ENCODE data around the gene CLNK. TPM values are rescaled to one million over a fixed set of nuclear protein-coding genes. Genes with fewer than 3 reads are reported as not detected.

CLNK gene
- total RNA-seq, 1 experiment from 2014 or later, result not detected

- TF ChIP-seq REST (IDR thresholded peaks at IDR 0.05; ENCODE audit: low read depth) (no peak), RAD21 (IDR thresholded peaks at IDR 0.05; ENCODE audit: low read depth) (no peak), EZH2phosphoT487 (IDR thresholded peaks at IDR 0.05; ENCODE audit: borderline replicate concordance) (no peak), TCF7L2 (IDR thresholded peaks at IDR 0.05; ENCODE audit: borderline replicate concordance, extremely low read depth, insufficient read depth, insufficient read length) (no peak), YY1 (IDR thresholded peaks at IDR 0.05; ENCODE audit: extremely low read depth, insufficient replicate concordance, low read depth, low read length) (no peak)
These were observed 16.6 kb upstream of the CLNK start (continued) for GRCh38 chr4:10701161-10701560.

DNA sequence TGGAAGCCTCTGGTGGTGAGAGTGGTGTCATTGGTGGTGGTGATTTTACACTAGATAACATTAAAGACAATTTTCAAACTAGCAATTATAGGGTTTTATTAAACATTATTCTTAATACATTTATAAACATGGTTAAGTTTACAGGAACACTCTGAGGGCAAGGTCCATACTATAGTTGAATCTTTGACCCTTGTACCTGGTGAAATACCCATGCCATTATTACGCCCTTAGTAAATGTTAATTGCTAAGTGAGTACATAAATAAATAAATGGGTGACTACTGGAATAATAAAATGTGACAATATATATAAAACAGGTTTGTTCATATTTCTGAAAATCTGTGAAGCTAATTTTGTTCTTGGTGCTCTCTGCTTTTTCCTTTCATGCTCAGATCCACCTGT is 13.6 kb upstream of the CLNK start:
- TF ChIP-seq ELF1 (IDR thresholded peaks at IDR 0.05; ENCODE audit: borderline replicate concordance, low read depth) (no peak), POLR2A (IDR thresholded peaks at IDR 0.05; ENCODE audit: borderline replicate concordance, extremely low read depth, insufficient read depth, insufficient read length) (no peak), CEBPB (IDR thresholded peaks at IDR 0.05; ENCODE audit: low read depth) (no peak), SRF (IDR thresholded peaks at IDR 0.05; ENCODE audit: low read depth) (no peak), JUND (IDR thresholded peaks at IDR 0.05) (no peak), EGR1 (IDR thresholded peaks at IDR 0.05; ENCODE audit: low read depth) (no peak), ZFX (IDR thresholded peaks at IDR 0.05) (no peak), SIN3A (IDR thresholded peaks at IDR 0.05; ENCODE audit: low read depth) (no peak), FOSL1 (IDR thresholded peaks at IDR 0.05; ENCODE audit: low read depth) (no peak), CBX3 (IDR thresholded peaks at IDR 0.05; ENCODE audit: low read depth) (no peak), YY1 (IDR thresholded peaks at IDR 0.05; ENCODE audit: extremely low read depth, insufficient replicate concordance, low read depth, low read length) (no peak), EZH2 (IDR thresholded peaks at IDR 0.05) (no peak)
- ChIA-PET POLR2A (no interaction called here), CTCF (no interaction called here), RAD21 (ENCODE audit: low non-redundant PET in 1 of 2, low total read pairs in 2 of 2, uncharacterized antibody in 2 of 2, unreplicated experiment in 2 of 2) (no interaction called here)
- BruUV-seq (replicated peaks), result no TSS peak
- ATAC-seq (no peak), DNase-seq (ENCODE audit: low read depth, low spot score) (no peak)
- Histone ChIP-seq H3K9me3 (ENCODE audit: control insufficient read depth in 1 of 2, insufficient read depth in 1 of 2, low read depth in 1 of 2, low read length in 2 of 2) (no peaks in the 10 kb centered on the region), H4K20me1 (ENCODE audit: insufficient read depth) (no peaks in the 10 kb centered on the region), H3K4me1 (ENCODE audit: control insufficient read depth in 1 of 2, insufficient read depth in 2 of 2, low read length in 2 of 2) (peaks cover 3 to 6% of the 10 kb centered on the region in 2 experiments; a peak in 1 of 4 replicates), H3K4me3 (replicated peaks in 1 of 2; ENCODE audit: low read depth in 1 of 2, low read length in 2 of 2) (no peak overlapping the region), H3K9ac (ENCODE audit: low read length) (no peak overlapping the region), H2AFZ (ENCODE audit: low read depth, low read length, poor library complexity, severe bottlenecking) (no peak overlapping the region), H3K27me3 (ENCODE audit: insufficient read depth, low read length) (no peaks in the 10 kb centered on the region), H3K36me3 (ENCODE audit: control insufficient read depth in 1 of 2, insufficient read depth in 2 of 2, low read length in 2 of 2) (no peaks in the 10 kb centered on the region), H3K4me2 (ENCODE audit: low read length) (no peak overlapping the region), H3K9me2 (ENCODE audit: insufficient read depth) (no peaks in the 10 kb centered on the region), H3K79me2 (ENCODE audit: insufficient read depth, low read length) (no peaks in the 10 kb centered on the region), H3K27ac (ENCODE audit: low read depth, low read length) (no peak overlapping the region)
- intact Hi-C loops (cut with micrococcal nuclease), result no loop called here

All from HCT116 (cell line).